Raji (cell line): ENCODE measurements around the gene MAP4K4.

Experiments used
- POLR2A ChIP-seq: IDR thresholded peaks from 2 replicates; pipeline ENCODE4 v1.6.1; 2011; ENCODE audit warnings: low read depth, low read length, control low read depth; ENCODE audit not compliant: insufficient read depth

Gene MAP4K4

DNA sequence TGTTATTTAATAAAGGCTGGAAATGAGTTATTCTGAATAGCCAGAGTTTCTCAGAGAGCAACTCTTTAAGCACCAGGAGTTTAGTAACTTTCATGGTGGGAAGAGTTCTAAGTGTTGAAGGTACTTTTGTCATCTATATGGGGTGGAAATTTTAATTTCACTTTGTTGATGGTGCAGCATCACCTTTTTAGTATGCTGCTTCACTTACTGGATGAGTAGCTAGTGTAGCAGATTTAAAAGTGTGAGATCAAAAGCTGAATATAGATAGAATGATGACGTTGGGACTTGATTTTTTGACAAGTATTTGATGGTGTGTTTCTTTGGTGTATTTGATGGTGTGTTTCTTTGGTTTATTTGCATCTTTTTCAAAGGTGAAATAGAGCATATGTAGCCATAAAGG is 47.3 kb downstream of the MAP4K4 start:
- TF ChIP-seq POLR2A: no peak

DNA sequence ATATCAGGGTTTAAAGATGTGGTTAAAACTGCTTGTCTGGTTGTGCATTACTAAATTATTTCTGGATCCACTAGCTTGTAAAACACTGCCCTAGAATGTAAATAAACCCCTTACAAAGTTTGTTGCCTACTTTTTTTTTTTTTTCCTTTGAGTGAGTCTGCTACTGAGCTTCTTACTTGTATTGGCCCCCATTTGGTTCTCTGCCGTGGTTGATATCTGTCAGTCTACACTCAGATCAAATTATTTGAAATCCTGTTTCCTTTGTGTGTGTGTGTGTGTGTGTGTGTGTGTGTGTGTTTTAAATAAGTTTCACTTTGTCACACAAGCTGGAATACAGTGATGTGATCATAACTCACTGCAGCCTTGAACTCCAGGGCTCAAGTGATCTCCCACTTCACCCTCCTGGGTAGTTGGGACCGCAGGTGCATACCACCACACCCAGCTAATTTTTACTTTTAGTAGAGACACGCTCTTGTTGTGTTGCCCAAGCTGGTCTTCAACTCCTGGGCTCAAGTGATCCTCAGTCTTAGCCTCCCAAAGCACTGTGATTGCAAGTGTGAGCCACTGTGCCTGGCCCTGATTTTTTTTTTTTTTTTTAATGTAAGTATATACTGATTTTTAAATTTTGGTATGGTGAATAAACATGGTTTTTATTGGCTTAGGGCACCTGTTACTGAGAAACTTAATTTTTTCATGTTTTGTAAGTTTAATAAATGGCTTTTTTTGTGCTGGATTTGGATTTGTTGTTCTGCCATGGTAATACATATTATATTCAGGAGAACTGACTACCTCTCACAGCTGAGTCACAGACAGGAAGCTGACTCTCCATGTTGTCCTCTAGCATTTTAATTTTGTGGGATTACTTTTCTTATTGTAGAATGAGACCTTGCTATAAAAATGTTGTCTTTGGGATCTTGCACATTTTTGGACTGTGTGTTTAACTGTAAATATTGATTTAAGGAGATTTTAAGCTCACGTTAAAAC is 48.5 kb downstream of the MAP4K4 start:
- TF ChIP-seq POLR2A: no peak

DNA sequence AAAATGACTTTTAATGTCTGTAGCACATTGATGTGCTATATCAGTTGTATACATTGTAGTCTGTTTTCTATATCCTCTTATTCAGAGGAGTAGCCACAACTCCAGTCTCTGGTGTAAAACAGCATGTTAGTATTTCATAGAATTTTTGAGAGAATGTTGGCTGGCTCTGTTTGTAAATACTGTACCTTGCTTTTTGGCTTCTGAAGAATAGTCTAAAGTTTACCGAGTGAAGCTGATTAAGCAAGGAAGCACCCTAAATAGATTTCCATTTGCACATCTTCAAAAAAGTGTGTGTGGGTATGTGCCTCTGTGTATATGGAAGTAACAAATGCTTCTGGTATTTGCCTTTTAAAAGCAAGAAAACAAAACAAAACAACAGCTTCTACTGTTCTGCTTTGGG is 50.5 kb downstream of the MAP4K4 start:
- no peak for TF ChIP-seq POLR2A

DNA sequence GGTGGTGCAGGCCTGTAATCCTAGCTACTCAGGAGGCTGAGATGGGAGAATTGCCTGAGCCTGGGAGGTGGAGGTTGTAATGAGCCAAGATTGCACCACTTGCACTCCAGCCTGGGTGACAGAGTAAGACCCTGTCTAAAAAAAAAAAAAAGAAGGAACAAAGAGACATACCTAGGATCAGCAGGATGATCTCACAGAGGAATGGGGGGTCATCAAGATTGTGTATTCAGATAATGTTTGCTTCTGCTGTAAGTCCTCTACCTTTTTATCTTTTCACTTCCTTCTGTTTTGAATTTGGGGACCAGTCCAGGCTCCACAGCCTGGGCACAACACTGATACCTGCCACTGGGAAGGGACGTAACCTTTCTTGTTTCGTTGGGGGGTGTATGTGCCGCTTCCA is 53.2 kb downstream of the MAP4K4 start:
- TF ChIP-seq POLR2A: no peak

DNA sequence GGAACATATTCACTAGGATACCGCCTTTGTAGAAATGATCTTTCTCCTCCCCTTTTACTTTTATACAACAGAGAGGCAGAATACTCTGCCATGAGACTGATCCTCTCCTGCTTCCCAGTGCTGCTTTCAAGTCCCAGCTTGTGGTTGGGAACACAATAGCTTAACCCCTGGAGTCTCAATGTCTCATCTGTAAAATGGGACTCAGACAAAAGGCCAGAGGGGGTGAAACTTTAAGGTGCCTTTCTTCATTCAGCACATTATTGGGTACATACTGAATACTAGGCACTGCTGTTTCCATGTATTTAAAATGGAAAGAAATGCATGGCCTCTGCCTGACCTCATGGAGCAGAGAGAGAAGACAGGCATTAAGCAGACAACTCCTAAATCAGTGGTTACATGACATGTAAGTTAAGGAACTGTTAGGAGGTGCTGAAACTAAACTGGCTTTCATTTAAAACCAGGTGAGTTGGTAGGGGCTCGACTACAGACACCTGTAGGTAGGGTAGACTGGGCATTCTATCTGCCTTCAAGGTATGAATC is 53.8 kb downstream of the MAP4K4 start:
- no peak for TF ChIP-seq POLR2A

DNA sequence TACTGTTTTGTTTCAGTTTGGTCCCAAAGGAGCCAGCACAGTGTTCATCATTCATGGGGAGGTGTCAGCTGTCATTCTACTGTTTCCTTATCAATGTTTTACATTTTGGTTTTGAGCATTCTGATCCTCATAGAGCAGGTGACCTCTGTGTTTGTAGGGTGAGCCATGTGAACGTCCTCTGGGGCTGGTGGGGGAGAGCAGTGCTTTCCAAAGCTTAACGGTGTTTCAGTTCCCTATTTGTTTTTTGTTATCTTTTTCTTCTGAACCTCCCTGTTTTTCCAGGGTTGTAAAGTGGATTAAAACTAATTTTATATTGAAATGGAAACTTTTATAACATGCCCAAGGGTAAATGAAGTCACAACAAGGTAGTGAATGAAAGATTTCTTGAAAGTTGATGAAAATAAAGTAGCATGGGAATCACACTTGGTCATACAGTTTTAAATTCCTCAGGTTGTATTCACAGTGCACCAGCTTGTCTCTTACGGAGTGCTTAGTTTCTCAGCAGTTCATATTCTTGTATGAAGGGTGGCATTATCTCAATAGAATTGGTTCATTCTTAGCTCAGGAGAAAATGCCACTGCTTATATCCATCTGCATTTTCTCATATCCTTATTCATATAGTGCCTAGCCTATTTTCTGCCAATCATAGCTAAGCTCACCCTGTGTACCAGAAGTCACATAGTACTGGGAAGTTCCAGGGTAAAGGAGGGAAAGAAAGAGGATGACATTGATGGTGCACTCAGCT is 54.5 kb downstream of the MAP4K4 start:
- no peak for TF ChIP-seq POLR2A

DNA sequence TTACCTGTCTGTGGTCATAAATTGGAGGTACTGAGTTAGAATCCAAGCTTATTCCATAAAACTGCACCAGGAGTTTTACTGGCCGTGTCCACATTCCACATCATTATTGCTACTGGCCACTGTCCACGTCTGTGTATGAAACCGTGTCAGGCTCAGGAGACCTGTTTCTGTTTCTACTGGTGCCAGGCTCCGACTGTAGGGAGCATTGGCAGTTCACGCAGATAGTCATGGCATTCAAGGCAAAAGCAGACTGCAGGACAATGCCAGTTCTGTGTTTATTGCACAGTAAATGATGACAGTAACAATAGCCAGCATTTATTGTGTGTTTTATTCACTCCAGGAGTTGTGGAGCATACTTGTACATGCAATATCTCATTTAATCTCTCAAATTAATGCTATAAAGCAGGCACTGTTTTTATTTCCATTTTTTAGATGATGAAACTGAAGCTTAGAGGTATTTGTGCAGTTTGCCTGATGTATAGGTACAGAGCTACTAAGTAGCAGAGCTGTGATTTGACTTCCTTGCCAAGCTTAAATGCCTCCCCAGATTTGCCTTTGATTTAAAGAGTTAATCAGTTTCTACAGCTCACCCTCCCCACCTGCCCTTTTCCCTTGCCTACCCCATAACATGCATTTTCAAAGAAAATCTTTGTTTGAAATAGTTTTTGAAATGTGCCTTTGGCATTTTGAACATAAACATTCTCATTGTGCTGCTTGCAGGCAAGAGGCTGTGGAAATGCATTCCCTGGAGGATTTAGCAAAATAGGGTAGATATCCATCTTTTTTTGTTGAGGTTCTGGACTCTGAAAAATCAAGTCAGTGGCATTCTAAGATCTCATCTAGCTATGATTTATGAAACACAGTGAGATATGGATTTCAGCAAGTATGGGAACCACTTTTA is 55.5 kb downstream of the MAP4K4 start:
- TF ChIP-seq POLR2A: no peak

DNA sequence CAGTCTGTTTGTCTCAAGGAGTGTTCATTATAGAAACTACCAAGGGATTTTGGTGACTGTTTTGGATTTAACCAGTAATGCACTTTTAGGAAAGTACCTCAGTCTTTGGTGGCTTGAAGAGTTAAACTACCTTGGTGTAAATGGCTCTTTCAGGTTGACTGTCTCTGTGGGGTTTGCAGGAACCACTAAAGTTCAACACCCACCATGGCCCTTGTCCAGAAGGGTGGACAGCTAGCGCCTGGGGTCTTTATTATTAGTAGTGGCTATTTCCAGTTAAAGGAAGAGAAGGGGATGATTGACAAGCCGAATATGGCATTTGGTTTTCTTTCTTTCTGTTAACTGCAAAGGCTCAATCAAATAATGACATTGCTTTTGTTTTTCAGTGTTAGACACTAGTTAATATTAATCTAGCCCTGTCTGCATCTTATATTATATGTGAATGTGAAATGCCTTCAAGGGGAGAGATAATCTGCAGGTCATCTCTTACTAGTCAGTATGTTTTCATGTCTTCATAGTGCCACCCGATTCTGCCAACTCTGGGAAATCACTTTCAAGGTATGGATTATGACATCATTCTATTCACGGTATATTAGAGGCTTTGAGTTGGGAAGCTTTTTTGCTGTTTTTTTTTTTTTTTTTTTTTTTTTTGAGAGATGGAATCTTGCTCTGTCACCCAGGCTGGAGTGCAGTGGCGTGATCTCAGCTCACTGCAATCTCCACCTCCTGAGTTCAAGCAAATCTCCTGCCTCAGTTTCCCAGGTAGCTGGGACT is 56.4 kb downstream of the MAP4K4 start:
- TF ChIP-seq POLR2A: no peak

DNA sequence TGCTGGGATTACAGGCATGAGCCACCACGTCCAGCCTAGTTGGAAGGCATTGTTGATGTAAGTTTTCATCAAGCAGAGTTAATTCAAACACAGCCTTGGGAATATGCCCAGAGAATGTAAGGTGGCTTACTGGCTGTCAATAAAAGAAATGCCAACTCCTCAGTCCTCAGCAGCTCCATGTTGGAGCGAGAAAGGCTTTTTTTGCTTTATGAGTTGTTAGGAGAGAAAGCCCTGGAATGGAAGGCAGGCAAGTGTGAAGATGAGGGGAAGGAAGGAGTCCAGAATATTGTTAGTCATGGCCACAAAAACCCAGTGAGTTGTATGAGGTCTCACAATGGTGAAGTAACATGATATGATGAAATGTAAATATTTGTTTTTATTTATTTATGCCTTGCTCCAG is 57.1 kb downstream of the MAP4K4 start:
- TF ChIP-seq POLR2A: no peak

DNA sequence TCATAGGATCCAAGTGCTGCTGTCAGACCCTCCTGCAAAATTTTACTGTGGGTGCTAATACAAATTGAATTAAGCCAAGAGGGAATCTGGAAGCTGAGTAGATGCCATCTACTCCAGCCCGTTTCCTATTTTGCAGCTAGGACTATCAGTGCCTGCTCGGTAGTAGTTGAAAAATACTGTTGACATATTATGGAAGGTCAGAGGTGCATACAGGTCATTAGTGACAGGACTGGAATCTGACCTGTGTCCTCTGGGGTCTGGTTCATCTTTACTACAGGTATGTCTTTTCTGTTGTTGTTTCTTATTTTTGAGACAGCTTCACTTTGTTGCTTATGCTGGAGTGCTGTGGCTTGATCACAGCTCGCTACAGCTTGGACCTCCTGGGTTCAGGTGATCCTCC is 58.8 kb downstream of the MAP4K4 start:
- TF ChIP-seq POLR2A: no peak

DNA sequence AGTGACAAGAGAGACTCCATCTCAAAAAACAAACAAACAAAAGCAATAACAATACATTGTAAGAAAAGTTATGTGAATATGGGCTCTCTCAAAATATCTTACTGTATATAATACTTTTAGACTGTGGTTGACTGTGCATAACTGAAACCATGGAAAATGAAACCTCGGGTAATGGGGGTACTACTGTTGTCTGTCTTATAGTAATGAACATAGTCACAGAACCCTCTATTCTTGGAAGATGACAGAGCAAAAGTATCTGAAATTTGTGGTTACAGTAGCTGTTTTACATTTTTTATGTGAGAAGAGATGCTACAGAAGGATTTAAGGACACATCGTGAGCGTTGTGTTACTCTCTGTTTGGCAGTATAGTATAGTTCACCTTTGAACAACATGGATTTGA is 60.5 kb downstream of the MAP4K4 start:
- no peak for TF ChIP-seq POLR2A

DNA sequence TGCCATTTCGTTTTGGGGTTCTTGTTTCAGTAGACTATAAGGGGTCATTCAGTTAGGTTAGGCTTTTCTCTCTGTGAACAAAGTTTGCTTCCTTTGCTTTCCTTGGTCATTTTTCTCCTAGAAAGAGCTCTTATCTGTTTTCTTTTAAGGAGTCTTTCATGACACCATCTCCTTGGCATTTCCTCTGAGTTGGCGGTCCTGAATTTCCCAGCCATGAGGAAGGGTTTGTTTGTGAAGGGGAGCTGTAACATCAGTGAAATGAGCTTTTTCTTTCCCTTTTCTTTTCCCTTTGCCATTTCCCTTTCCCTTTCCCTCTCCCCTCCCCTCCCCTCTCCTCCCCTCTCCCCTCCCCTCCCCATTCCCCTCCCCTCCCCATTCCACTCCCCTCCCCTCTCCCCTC is 61.7 kb downstream of the MAP4K4 start:
- TF ChIP-seq POLR2A: no peak

DNA sequence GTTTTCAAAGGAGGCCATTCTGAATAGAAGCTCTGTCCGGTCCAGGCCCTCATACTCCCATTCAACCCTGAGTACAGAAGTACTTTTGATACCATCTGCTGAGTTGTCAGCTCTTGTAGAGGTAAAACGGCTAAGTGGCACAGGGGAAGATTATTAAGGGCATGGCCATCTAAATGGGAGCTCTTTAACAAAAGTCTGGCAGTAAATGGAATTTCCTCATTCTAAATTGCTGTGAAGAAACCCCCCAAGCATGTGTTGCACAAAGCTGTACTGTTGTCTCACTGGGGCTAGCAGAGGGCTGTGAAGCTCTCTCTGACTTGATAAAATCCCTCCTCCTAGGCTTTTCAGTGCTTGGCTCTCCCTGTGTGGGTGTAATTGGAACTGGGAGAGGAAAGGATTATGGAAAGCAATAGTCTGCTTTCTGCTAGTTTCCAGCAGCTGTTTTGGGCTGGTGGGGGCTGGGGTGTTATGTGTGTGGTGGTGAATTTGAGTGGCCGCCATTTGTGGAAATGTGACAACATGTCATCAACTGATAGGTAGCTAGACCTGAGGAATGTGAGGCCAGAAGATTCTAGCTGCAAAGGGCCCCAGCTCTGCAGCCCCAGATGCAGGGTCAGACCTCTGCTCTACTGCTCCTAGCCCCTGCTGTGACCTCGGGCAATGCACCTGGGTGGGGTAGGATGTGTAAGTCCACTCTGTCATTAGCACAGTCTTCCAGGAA is 65.1 kb downstream of the MAP4K4 start:
- TF ChIP-seq POLR2A: no peak
